Ureter (tissue), 1 donor: Measurements from ENCODE around the gene NCBP1. TPM values are rescaled to one million over a fixed set of nuclear protein-coding genes. Genes with fewer than 3 reads are reported as not detected.
A peak's percentile ranks its signal among the peaks of the same experiment; 100 is the strongest.
"Not testable (repeated sequence)": the region's sequence is repeated elsewhere in the genome, so short reads cannot be mapped to it uniquely, and the experiment has no call there.

ENCODE experiments used
- DNase-seq: peaks from one replicate; pipeline ENCODE4 v3.0.0-alpha.2; 2020; ENCODE audit warnings: low spot score
- total RNA-seq: library from RNA; stranded (reverse); gene quantifications from one replicate; pipeline ENCODE4 v1.2.4, GENCODE V29; 2023
- donor health status: DM: yes; HTN: yes; CAD: no.

NCBP1 gene
- total RNA-seq, 1 donor from 2014 or later: 39.8 TPM

DNA sequence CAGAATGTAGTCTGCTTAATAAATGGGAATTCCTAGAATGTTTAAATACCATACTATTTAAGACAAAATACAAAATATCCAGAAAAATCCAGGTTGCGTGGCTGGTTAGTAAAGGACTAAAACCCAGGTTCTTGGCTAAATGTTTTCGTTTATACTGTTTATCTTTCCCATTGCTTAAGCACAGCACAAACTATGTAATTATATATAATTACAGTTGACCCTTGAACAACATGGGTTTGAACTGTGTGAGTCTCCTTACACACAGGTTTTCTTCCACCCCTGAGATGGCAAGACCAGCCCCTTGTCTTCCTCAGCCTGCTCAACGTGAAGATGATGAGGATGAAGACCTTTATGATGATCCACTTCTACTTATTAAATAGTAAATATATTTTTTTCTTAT, 38.8 kb downstream of the NCBP1 start:
- DNase-seq: no peak

DNA sequence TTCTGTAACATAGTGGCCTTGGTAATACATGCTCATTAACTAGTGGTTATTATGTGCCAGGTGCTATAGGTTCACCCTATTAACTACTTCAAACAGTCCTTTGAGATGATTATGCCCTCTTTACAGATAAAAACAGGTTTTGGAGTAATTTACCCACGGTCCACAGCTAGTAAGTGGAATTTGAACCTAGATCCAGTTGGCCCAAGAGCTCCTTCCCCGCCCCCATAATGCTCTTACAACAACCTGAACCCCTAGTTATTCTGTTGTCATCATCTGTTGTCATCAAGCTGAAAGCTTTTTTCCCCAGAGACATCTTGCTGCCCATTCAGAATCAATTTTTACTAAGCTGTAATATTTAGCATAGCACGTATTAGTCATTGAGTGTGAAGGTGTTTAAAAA, 40.3 kb downstream of the NCBP1 start:
- no peak for DNase-seq

DNA sequence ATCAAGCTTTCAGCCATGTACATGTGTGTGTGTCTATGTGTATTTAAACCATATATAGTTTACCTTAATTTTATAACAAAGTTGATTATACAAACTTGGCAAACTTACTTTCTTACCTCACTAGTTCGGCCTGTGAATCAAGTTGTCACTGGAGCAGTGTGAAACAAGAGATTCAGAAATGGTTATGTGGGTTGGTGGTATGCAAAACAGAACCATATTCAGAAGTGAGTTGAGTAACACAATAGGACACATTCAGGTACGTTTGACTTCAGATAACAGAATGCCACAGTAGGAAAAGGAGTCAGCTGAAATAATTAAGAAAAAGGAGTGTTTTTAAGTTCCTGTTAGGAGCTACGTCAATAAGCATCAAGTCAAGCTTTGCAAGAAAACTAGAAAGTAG, 42.0 kb downstream of the NCBP1 start:
- DNase-seq: no peak

DNA sequence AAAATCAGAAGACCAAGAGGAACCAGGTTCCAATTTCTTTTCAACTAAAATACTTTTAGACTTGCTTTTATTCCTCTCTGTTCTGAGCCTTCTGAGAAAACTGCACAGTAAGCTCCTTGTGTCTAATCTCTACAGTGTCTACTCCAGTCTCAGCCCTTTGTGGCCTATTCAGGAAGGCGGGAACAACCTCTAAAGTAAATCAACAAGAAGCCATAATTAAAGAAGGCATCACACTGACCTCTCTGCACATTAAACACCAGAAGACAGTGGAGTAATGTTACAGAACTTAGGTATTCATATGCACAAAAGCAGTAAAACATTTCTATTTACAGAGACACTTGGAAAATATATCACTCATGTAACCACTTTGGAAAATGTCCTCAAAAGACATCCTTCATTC, 48.6 kb downstream of the NCBP1 start:
- no peak for DNase-seq

DNA sequence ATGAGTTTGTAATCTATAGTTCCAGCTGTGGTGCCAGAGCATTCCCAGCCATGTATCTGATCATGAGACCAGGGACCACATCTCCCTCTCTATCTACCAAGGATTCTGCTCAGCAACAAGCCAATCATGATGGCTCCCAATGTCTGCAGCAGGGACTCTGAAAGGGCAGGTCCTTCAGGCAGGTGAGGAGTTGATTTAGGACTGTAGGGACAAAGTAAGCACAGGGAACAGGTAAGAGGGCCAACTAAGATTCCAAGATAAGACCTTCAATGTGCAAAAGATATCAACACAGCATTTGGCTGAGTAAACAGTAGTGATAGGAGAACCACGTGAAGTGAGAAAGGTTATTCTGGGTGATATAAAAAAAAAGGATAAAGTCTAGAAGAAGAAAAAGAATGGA, 55.0 kb downstream of the NCBP1 start:
- DNase-seq: no peak

DNA sequence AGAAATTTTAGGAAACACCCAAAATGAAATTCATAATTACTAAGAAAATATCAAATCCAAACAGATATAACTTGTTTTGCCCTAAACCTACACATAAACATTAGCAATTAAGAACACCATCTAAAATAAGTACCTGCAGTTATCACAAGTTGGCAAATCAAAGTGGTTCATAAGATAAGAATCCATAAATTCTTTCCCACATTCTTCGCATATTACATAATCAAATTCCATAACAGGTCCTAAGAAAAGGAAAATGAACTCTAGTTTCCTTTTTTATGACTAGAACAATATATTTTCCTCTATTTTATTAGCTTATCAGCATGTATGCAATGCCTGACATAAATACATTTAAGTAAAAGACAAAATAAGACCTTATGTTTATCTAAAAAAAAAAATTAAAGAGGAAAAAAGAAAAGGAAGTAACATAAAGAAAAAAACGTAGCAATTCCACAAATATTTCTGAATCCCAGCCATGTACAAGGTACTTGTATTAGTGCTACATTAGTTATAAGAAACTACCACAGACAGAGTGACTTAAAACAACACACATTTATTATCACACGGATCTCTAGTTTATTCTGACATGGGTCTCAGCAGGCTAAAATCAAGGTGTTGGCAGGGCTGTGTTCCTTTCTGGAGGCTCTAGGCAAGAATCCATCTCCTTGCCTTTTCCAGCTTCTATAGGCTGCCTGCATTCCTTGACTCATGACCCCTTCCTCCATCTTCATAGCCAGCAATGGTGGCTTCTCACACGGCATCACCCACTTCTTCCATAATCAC, 56.0 kb downstream of the NCBP1 start:
- DNase-seq: no peak

DNA sequence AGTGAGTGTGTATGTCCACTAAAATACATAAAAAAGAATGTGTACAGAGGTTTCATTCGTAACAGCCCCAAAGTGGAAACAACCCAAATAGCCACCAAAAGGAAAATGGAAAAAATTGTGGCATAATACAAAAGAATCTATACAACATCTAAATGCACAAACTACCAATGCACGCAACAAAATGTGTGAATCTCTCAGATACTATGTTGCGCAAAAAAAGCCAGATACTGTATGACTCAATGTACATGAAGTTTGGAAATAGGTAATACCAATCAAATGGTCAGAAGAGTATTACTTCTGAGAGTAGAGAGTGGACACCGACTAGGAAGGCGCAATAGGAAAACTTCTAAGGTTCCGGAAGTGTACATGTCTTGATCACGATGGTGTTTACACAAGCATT, 61.1 kb downstream of the NCBP1 start:
- DNase-seq: no peak

DNA sequence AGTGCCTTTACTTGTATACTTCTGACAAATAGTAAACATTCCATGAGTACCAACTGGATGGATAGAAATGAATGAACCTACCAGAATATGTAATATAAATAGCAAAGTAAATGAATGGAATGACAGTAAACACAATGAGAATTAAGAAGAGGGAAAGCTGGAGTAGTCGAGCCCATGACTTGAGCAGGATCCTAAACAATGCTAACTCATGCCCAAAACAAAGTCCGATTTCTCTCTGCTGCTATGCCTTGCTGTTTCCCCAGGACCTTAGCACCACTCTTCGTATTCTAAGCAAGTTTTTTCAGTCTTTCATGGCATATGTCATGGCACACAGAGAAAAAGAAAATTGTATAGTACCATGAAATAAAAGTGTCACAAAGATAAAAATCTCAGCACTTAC, 61.8 kb downstream of the NCBP1 start:
- DNase-seq: no peak

DNA sequence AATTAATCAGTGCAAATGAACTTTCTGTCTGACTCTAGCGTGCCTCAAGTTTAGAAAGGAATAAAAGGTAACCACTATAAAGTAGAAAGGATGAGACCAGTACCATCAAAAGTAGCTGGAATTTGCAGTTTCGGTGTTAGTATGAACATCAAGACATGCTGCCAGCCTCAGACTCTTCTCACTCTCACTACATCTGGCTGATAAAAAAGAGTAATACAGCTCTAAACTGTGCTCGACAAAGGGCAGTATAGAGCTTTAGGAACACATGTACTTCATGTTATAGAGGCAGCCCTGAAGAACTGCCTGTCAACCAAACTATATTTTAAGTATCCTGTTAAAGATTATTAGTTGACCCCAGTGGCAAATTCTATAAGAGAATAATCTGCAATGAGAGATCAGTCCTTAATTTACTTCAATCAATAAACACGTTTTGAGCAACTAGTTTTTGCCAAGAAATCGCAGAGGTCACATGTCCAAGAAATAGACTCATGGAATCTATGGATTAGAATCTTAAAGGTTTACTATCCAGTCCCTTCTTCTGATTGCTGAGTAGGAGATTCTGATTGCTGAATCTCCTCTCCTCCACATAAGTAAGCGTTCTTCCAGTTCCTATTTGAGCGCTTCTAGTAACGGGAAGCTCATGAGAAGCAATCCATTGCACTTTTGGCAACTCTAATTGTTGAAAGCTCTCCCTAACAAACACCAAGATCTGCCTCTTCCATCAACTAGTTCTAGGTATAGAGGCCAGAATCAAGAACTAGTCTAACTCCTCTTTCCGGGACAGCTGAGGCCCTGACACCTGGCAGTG, 62.6 kb downstream of the NCBP1 start:
- DNase-seq: no peak

DNA sequence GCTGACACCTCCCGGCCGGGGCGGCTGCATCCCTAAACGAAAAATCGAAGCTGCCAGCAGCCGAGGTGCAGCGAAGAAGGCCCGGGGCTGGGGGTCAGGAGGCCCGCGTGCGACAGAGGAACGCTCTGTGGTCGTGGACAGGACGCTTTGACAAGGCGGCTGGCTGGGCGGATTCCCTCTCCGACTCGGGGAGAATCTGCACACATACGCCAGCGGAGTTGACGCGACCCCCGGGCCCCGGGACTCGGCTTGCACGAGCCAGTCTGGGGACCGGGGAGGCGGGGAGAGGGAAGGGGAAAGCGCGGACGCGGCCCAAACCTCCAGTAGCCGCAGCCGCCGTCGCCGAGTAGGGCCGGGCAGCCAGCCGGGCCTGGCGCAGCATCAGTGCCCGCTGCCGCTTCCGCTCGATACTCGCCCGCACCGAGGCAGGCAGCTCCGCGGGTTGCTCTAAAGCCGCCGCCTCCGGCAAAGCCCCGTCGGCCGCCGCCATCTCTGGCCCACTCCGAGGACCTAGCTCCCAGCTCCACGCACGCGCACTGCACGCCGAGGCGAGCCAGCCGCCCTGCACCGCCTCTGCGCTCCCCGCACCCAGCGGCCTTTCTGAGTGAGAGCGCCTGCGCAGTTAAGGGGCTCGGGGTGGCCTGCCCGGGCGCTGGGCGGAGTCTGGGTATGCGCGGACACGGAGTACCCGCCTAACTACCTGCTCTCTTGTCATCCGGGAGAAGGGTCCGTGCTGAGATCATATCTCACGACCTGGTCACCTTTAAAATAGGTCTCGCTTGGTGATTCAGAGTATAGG, 63.4 kb downstream of the NCBP1 start, which contains the start of gene XPA:
XPA (minus strand) TSS at position 538 of the 799 bp plus-strand sequence; CDS start at position 490, 48 bp downstream.
- peak; percentile 97 for DNase-seq

DNA sequence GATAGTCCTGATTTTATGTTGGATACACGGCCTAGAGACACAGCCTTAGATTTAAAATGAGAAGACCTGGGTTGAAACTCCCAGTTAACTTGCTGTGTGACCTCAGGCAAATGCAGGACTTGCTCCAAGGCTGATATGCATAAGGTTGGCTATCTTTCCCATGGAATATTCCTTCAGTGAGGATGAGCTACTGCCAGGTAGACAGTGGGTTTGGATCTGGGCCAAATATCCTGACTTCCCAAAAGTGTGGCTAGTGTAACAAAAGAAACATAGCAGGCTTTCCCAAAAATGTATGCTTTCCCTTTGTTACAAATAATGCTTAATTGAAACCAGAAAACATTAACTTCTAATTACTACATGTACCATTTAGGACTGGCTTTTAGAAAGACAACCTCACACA, 64.2 kb downstream of the NCBP1 start:
- DNase-seq: no peak

DNA sequence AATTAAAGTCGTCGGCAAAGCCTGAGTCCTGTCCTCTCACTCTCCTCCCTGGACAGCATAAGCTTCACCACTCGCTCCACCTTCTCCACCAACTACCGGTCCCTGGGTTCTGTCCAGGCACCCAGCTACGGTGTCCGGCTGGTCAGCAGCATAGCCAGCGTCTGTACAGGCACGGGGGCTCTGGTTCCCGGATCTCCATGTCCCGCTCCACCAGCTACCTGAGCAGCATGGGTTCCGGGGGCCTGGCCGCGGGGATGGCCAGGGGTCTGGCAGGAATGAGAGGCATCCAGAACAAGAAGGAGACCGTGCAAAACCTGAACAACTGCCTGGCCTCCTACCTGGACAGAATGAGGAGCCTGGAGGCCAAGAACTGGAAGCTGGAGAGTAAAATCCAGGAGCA, 65.2 kb downstream of the NCBP1 start:
- DNase-seq: no peak

DNA sequence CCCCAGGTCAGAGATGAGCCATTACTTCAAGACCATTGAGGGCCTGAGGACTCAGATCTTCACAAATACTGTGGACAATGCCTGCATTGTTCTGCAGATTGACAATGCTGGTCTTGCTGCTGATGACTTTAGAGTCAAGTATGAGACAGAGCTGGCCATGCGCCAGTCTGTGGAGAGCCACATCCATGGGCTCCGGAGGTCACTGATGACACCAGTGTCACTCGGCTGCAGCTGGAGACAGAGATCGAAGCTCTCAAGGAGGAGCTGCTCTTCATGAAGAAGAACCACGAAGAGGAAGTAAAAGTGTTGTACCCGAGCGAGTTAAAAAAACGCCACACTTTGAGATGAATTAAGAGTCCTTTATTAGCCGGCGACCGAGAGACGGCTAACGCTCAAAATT, 65.7 kb downstream of the NCBP1 start:
- not testable (repeated sequence) for DNase-seq

DNA sequence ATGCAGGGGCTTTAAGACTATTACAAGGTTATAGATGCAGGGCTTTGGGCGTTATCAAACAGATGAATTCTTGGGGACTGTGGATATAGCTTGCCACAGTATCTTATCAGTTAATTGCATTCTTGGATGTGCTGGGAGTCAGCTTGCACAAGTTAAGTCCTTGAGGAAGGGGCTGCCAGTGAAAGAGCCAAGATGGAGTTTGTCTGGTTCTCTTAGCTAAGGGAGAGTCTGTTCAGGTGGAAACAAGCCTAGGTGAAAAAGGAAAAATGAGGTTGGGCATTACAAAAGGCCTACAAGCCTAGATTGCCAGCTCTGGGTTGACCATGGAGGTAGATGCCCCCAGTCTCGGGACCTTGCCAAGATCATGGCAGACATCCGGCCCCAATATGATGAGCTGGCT, 66.2 kb downstream of the NCBP1 start:
- DNase-seq: not testable (repeated sequence)

DNA sequence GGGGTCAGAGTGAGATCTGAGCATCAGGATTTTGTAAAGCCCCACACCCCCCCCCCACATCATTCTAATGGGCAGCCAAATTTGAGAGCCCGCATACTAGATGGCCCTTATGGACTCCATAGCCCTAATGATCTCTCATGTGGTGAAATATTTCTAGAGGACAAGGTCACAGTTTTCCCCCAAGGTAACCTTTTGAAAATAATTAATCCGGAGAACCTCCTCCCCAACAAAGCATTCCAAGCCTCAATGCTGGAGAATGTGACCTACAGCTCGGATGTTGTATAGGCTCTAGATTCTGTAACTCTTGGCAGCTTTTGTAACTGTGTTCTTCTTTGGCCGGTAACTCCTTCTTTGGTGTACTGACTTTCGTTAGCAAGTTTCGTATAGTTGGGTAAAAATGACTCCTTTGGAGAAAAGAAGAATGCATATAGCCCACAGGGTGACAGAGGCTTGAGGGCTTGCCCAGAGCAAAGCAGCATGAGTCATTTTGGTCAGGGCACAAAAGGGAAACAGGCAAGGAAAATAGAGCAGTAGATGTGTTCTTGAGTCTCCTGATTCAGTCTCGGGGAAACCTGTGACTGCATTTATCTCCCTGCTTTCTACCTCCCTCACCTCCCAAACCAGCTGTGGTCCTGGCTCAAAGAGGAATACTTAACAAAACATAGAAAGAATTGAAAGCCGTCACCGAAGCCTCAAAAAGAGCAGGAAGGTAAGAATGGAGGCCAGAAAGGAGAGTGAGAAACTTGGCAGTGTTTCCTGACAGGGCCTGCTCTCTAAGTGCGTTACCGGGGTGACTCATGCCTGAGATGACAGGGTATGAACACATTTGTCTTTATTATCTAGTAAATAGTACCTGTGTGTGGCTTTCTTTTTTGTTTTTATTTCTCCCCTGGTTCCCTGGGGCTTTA, 70.1 kb downstream of the NCBP1 start:
- DNase-seq: no peak

DNA sequence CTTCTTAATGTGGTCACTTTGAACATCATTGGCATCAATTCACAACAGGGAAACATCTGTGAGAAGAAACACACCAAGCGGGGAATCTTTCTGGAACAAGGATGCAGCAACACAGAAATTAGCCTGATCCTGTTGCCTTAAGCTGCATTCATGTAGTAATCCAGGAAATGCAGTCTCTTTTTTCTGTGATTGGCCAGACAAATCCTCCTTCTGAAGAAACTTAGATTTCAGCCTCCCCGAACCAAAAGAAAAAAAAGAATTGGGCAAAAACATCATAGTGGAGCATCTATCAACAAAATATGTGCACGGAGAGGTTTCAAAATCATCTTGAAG, 70.7 kb downstream of the NCBP1 start:
- no peak for DNase-seq

DNA sequence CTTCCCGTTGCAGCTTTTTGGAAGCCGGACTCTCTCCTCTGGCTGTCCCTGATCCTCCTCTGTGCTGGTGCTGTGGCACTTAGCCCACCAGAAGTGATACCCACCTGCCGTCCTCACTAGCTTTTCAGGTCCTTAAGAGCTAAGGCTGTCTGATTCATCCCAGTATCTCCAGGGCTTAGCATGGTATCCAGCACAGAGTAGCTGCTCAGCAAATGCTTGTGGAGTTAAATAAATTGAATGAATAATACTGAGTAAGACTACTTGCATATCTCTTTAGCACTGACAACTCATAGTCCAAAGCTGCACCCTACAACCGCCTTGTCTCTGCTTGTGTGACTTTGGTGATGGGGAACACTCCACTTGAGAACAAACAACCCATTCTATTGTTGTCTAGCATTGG, 71.2 kb downstream of the NCBP1 start:
- DNase-seq: no peak

DNA sequence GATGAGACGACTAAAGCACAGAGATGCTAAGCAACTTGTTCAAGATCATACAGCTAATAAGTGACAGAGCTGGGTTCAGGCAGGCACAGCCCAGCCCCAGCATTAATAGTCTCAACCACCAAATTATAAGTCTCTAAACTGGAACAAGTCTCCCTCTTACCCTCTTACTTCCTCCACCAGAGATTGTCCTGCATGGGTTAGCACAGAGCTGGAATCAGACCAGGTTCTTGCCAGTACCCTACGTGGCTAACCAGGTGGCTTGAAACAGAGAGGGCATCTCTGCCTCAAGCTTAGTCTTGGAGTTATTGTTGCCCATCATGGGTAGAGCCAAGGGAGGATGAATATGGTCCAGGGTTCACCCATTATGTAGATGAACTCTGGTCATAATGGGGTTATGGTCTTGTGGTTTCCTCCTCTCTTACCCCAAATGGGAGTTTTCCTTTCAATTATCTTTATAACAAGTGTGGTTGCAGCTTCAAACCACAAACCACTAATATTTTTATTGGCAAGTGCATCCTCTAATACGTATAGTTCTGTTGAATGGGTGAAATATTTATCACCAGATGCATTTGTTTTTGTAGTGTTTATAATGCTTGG, 71.8 kb downstream of the NCBP1 start:
- no peak for DNase-seq

DNA sequence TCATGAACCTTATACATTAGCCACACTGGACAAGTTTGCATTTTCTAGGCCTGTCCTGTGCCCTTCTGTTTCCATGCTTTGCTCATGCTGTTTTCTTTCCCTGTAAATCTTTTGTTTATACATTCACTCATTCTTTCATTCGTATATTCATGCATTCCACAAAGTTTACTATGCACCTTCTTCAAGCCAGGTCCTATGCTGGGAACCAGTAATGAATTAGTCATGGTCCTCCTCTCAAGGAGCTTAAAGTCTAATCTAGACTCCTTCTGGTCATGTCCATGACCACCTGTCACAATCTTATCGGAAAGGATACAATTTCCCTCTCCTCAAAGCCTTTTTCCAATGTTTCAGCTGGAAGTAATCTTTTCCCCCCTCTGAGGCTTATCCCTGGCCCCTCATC, 72.6 kb downstream of the NCBP1 start:
- DNase-seq: no peak

DNA sequence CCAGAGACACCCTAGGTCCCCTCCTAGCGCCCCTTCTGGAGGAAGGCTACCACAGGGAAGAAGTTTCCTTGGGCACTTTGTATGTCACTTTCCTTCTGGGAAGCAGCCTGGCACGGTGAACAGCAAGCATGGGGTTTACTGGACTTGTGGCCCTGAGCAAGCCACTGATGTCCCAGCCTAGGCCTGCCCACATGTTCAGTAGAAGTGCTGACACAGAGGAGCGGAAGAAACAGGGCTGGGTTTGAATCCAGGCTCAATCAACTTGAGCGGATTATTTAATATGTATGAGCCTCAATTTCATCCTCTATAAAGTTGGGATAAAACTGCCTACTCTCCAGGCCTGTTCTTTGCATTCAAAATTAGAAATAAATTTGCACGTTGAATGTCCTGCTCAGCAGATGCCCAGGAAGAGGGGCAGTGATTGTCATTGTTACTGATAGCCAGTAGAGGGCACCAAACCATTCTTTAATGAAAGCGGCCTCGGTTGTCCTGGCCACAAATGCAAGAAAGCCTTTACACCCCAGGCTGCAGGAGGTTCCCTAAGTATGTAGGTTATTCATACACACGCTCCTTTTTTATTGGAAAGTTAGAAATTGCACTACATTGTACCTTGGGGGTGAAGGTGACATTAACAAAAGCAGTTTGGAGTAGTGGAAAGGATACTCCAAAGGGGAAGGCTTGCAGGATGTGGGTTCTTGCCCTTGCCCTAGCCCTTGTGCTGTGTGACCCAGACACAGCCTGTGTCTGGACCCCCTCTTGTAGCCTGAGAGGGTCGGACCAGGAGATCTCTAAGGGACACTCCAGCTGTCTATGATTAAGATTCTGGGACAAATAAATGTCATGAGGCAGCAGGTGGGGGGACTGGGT, 77.0 kb downstream of the NCBP1 start:
- peak; percentile 62 for DNase-seq
